Esophagus muscularis mucosa (tissue), 4 donors: Measurements from ENCODE around the gene TJP1. TPM values are rescaled to one million over a fixed set of nuclear protein-coding genes. Genes with fewer than 3 reads are reported as not detected.
"Not testable (repeated sequence)": the region's sequence is repeated elsewhere in the genome, so short reads cannot be mapped to it uniquely, and the experiment has no call there.

Source experiments
- DNase-seq: peaks from one replicate; pipeline ENCODE4 v3.0.0-alpha.2; 2017; ENCODE audit errors: extremely low spot score
- H3K27ac ChIP-seq, 4 donors: fragments of 200-600 bp; sonication (generic); replicated peaks in 1 of 4; 1 replicate in 3 of 4; 2 replicates in 1 of 4; pipeline ENCODE4 v1.5.1; 2016 to 2019; ENCODE audit warnings: mild to moderate bottlenecking in 1 of 4
- H3K27me3 ChIP-seq, 4 donors: fragments of 200-600 bp; sonication (generic); one replicate each; pipeline versions ENCODE4 v1.5.1 to v1.6.0; 2016 to 2019
- H3K36me3 ChIP-seq, 4 donors: fragments of 200-600 bp; sonication (generic); one replicate each; pipeline ENCODE4 v1.5.1; 2016 to 2019
- H3K4me1 ChIP-seq, 4 donors: fragments of 200-600 bp; sonication (generic); one replicate each; pipeline ENCODE4 v1.5.1; 2016 to 2019
- H3K4me3 ChIP-seq, 4 donors: fragments of 200-600 bp; sonication (generic); 1 replicate in 2 of 4; 2 replicates in 2 of 4; pipeline ENCODE4 v1.5.1; 2016 to 2019; ENCODE audit warnings: mild to moderate bottlenecking in 4 of 4, moderate library complexity in 1 of 4
- H3K9me3 ChIP-seq, 4 donors: fragments of 200-600 bp; sonication (generic); 1 replicate in 3 of 4; 2 replicates in 1 of 4; pipeline ENCODE4 v1.5.1; 2016 to 2019
- CTCF ChIP-seq, 3 experiments: fragments of 200-600 bp in 2 of 3; fragments of 450-650 bp in 1 of 3; sonication (generic) in 2 of 3; IDR thresholded peaks; one replicate each; pipeline ENCODE4 v1.5.1; 2017 to 2019; ENCODE audit warnings: antibody characterized with exemption in 3 of 3, mild to moderate bottlenecking in 2 of 3, moderate library complexity in 1 of 3
- EP300 ChIP-seq: sonication (generic); formaldehyde crosslinking; IDR thresholded peaks from one replicate; pipeline ENCODE4 v1.6.1; 2017; ENCODE audit warnings: antibody characterized with exemption
- POLR2A ChIP-seq: fragments of 450-650 bp; IDR thresholded peaks from one replicate; pipeline ENCODE4 v1.6.1; 2017; ENCODE audit warnings: antibody characterized with exemption, moderate library complexity, mild to moderate bottlenecking, low read depth
- POLR2AphosphoS5 ChIP-seq, 2 donors: sonication (generic); formaldehyde crosslinking; IDR thresholded peaks; one replicate each; pipeline ENCODE4 v1.6.1; 2017; ENCODE audit warnings: antibody characterized with exemption in 2 of 2
- WGBS: methylation state at CpG from one replicate; pipeline ENCODE4 v1.1.5; 2018; 5-methylcytosine and 5-hydroxymethylcytosine counted together
- intact Hi-C: fragments of 100-400 bp; cut with DNase I; formaldehyde crosslinking; loops from one replicate; pipeline ENCODE4 v1.15.1; 2023
- total RNA-seq, 4 donors: library from RNA; depleted of rRNA; stranded (reverse); fragments of >200 nt; gene quantifications; one replicate each; pipeline versions ENCODE4 v1.1.0 to v1.2.1, GENCODE V29; 2016

Gene TJP1
- total RNA-seq, 4 donors from 2014 or later = 69.4 to 108 (median 90.2) TPM

GRCh38 chr15:29672923-29673809 is 149.1 kb downstream of the TJP1 start:
- TF ChIP-seq POLR2AphosphoS5 (IDR thresholded peaks at IDR 0.05) (no peak), CTCF (IDR thresholded peaks at IDR 0.05) (no peak), POLR2A (no peak), EP300 (no peak)
- 91% methylated on average over 11 of the region's 11 CpGs for WGBS
- intact Hi-C loops = no loop called here
- Histone ChIP-seq H3K27ac (no peak overlapping the region), H3K36me3 (no peaks in the 10 kb centered on the region), H3K9me3 (no peaks in the 10 kb centered on the region), H3K4me3 (no peak overlapping the region), H3K4me1 (peaks cover 2 to 17% (median 15%) of the 10 kb centered on the region in 4 donors), H3K27me3 (peaks cover 0 to 44% (median 13%) of the 10 kb centered on the region in 4 donors)
- DNase-seq = no peak

GRCh38 chr15:29672446-29672845 is 149.8 kb downstream of the TJP1 start:
- Histone ChIP-seq H3K4me3 (no peak overlapping the region), H3K27ac (no peak overlapping the region), H3K9me3 (no peaks in the 10 kb centered on the region), H3K4me1 (peaks cover 2 to 17% (median 15%) of the 10 kb centered on the region in 4 donors), H3K27me3 (peaks cover 0 to 44% (median 13%) of the 10 kb centered on the region in 4 donors), H3K36me3 (no peaks in the 10 kb centered on the region)
- WGBS = 97% methylated on average over 5 of the region's 5 CpGs
- no peak for DNase-seq
- intact Hi-C loops = no loop called here
- TF ChIP-seq POLR2AphosphoS5 (IDR thresholded peaks at IDR 0.05) = no peak
- TF ChIP-seq POLR2A = no peak
- no peak for TF ChIP-seq EP300
- TF ChIP-seq CTCF (IDR thresholded peaks at IDR 0.05) = no peak

- H3K36me3 ChIP-seq, H3K27ac ChIP-seq, H3K4me3 ChIP-seq, DNase-seq, H3K9me3 ChIP-seq, intact Hi-C loops: not testable (repeated sequence)
- Histone ChIP-seq H3K4me1 (peaks cover 2 to 17% (median 15%) of the 10 kb centered on the region in 4 donors), H3K27me3 (peaks cover 0 to 44% (median 13%) of the 10 kb centered on the region in 4 donors)
- 99% methylated on average over 7 of the region's 7 CpGs for WGBS
These were observed 150.2 kb downstream of the TJP1 start for GRCh38 chr15:29672046-29672445.

GRCh38 chr15:29670998-29671981 is 151.0 kb downstream of the TJP1 start:
- 74% methylated on average over 12 of the region's 13 CpGs for WGBS
- H3K27me3 ChIP-seq = peaks cover 0 to 37% (median 13%) of the 10 kb centered on the region in 4 donors
- peaks cover 2 to 17% (median 15%) of the 10 kb centered on the region in 4 donors for H3K4me1 ChIP-seq

More at GRCh38 chr15:29670998-29671981, 151.0 kb downstream of the TJP1 start:
- no peaks in the 10 kb centered on the region for H3K9me3 ChIP-seq
- no peak overlapping the region for H3K4me3 ChIP-seq
- intact Hi-C loops = no loop called here
- DNase-seq = no peak
- TF ChIP-seq POLR2A (no peak), CTCF (IDR thresholded peaks at IDR 0.05) (no peak), POLR2AphosphoS5 (IDR thresholded peaks at IDR 0.05) (no peak), EP300 (no peak)
- no peaks in the 10 kb centered on the region for H3K36me3 ChIP-seq
- H3K27ac ChIP-seq = no peak overlapping the region
